ENCODE results near the gene GDPD5. TPM values are rescaled to one million over a fixed set of nuclear protein-coding genes. Genes with fewer than 3 reads are reported as not detected.
A peak's percentile ranks its signal among the peaks of the same experiment; 100 is the strongest.

GDPD5 gene
- total RNA-seq, 1 donor from 2014 or later: 15.8 TPM

DNA sequence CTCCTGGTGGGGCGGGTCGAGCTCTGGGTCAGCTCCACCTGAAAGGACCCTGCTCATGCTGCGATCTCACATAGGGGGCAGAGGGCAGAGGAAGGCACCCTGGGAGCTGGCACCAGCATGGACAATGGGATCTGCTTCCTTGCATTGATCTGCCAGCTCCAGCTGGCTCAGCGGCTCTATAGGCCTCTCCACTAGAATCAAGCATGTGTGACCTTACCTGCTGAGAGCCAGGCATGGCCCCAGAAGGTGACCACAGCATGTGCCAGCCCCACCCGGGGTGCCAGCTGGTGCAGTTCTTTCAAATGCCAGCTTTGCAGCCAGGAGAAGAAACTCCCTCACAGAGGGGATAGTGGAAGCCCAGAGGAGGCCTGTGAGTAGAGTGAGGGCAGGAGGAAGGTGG, 70.8 kb downstream of the GDPD5 start:
- no peaks in the 10 kb centered on the region for H3K9me3 ChIP-seq
- intact Hi-C loops (cut with DNase I): no loop called here
- ATAC-seq (no peak), DNase-seq (no peak)
- H3K4me3 ChIP-seq: no peak overlapping the region
- no peaks in the 10 kb centered on the region for H3K36me3 ChIP-seq
- H3K4me1 ChIP-seq: no peaks in the 10 kb centered on the region
- no peak overlapping the region for H3K27ac ChIP-seq
- TF ChIP-seq, protein P1, sequence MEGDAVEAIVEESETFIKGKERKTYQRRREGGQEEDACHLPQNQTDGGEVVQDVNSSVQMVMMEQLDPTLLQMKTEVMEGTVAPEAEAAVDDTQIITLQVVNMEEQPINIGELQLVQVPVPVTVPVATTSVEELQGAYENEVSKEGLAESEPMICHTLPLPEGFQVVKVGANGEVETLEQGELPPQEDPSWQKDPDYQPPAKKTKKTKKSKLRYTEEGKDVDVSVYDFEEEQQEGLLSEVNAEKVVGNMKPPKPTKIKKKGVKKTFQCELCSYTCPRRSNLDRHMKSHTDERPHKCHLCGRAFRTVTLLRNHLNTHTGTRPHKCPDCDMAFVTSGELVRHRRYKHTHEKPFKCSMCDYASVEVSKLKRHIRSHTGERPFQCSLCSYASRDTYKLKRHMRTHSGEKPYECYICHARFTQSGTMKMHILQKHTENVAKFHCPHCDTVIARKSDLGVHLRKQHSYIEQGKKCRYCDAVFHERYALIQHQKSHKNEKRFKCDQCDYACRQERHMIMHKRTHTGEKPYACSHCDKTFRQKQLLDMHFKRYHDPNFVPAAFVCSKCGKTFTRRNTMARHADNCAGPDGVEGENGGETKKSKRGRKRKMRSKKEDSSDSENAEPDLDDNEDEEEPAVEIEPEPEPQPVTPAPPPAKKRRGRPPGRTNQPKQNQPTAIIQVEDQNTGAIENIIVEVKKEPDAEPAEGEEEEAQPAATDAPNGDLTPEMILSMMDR (IDR thresholded peaks at IDR 0.05): no peak
- H3K27me3 ChIP-seq (ENCODE audit: low read depth): no peaks in the 10 kb centered on the region

DNA sequence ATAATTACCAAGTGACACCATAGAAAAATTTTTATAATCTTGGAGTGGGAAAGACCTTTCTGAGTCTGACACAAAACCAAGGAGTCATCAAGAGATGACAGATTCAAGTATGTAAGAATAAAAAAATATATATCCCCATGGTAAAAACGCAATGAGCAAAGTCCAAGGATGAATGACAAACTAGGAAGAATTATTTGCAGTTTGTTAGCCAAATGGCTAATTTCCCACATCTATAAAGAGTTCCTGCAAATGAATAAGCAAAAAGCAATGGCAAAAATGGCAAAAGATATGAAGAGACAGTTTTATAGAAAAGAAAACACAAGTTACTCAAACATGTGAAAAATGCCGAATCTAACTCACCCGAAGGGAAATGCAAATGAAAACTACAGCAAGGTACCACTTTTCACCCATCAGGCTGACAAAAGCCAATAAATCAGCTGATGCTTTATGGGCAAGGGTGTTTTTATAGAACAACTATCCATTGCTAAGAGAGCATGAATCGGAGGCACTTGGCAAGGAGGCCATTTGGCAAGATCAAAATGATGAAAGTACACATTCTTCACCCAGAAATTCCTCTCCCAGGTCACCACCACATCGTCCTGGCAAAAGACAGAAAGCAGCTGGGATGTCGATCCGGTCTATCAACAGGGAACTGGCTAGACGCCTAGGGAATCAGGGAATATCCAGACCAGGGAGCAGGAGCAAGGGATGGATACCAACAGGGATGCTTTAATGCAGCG, 71.7 kb downstream of the GDPD5 start:
- no peaks in the 10 kb centered on the region for H3K9me3 ChIP-seq
- no peak overlapping the region for H3K27ac ChIP-seq
- TF ChIP-seq, protein P1 (IDR thresholded peaks at IDR 0.05): no peak
- DNase-seq: no peak
- ATAC-seq: no peak
- H3K4me3 ChIP-seq: no peak overlapping the region
- no peaks in the 10 kb centered on the region for H3K36me3 ChIP-seq
- no peaks in the 10 kb centered on the region for H3K27me3 ChIP-seq (ENCODE audit: low read depth)
- H3K4me1 ChIP-seq: no peaks in the 10 kb centered on the region
- intact Hi-C loops (cut with DNase I): no loop called here

DNA sequence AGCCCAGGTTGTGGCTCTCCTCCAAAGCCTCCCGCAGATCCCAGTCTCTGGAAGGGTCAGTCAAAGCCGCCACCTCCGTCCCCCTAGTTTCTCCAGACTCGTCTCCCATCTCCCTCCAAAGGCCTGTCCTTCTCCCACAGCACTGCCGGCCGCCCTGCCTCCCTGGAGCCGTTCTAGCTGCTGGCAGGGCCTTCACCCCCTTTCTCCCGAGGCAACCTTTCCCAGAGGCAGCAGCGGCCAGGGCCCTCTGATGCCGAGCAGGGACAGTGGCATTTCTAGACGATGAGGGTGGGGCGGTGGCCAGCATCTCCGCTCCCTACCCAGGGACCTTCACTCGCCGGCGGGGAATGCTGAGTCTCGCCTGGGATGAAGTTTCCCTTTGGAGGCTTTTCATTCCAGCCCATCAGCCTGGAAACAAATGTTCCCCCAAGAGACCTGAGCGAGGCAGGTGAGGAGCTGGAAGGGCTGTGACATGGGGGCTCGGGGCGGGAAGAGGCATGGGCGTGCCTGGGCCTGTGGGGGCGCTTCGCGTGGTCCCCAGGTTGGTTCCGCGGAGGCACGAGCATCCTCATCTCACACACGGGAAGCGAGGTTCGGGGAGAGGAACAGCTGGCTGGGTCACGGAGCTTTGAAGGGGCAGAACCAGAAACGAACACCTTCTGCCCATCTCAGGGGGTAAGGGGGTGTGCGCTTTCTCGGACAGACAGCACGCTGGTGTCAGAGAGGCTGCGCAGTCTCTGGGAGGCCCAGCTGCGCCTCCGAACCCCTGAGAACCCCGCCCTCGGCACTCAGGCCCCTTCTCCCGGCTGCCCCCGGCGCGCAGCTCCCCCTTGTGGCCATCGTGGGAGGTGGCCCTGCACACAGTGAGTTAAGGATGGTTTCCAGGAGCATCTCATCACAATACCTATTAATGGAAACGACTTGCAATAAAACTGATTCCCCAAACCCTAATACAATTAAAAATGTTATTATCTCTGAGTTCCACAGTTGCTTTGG, 74.6 kb downstream of the GDPD5 start:
- ATAC-seq (peak; percentile 22 to 51), DNase-seq (no peak)
- H3K36me3 ChIP-seq: no peaks in the 10 kb centered on the region
- intact Hi-C loops (cut with DNase I): no loop called here
- TF ChIP-seq, protein P1 (IDR thresholded peaks at IDR 0.05): peak; percentile 66
- H3K9me3 ChIP-seq: no peaks in the 10 kb centered on the region
- no peaks in the 10 kb centered on the region for H3K4me1 ChIP-seq
- H3K27me3 ChIP-seq (ENCODE audit: low read depth): no peaks in the 10 kb centered on the region
- H3K27ac ChIP-seq: no peak overlapping the region
- no peak overlapping the region for H3K4me3 ChIP-seq

DNA sequence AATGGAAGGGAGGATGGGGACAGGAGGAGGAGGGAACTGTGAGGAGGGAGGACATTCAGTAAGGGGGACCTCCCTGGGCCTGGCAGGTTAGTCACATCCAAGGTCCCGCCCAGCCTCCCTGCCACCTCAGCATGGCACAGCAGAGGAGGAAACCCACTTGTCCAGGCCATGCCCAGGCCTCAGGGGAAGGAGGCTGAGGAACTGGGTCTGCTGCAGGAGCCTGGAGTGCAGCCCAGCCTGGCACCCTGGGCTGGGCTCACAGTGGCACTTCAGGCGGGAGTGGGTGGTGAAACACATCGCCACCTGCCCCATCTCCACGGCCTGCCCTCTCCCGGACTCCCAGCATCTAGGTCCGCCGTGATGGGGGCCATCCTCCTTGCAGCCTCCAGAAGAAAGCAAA, 75.5 kb downstream of the GDPD5 start:
- DNase-seq (no peak), ATAC-seq (no peak)
- intact Hi-C loops (cut with DNase I): no loop called here

DNA sequence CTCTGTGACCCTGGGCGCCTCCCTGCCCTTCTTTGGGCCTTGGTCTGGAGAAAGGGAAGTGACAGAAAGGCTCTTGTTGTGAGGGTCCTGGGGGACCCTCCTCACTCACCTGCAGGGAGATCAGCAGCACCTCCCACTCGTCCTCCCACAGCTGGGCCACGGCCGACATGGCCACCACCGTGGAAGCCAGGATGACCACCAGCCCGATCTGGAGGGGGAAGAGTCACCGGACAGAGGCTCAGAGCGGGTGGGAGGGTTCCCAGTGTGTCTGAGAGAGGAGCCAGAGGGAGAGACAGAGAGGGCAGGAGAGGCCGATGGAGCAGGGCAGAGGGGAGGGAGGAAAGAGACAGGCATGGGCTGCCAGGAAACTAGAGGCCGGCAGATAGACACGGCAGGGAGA, 76.0 kb downstream of the GDPD5 start:
- no peaks in the 10 kb centered on the region for H3K27me3 ChIP-seq (ENCODE audit: low read depth)
- ATAC-seq (no peak), DNase-seq (no peak)
- no peaks in the 10 kb centered on the region for H3K36me3 ChIP-seq
- H3K27ac ChIP-seq: no peak overlapping the region
- H3K4me3 ChIP-seq: no peak overlapping the region
- TF ChIP-seq, protein P1 (IDR thresholded peaks at IDR 0.05): no peak
- intact Hi-C loops (cut with DNase I): loop anchor here (5.0 kb wide), 1 partner anchor 83 kb away; no protein-coding TSS in a partner anchor
- H3K9me3 ChIP-seq: no peaks in the 10 kb centered on the region
- H3K4me1 ChIP-seq: no peaks in the 10 kb centered on the region

More for the DNA sequence above, 75.5 kb downstream of the GDPD5 start:
- H3K36me3 ChIP-seq: no peaks in the 10 kb centered on the region
- H3K27me3 ChIP-seq (ENCODE audit: low read depth): no peaks in the 10 kb centered on the region
- no peaks in the 10 kb centered on the region for H3K9me3 ChIP-seq
- no peak overlapping the region for H3K27ac ChIP-seq
- H3K4me1 ChIP-seq: no peaks in the 10 kb centered on the region
- H3K4me3 ChIP-seq: no peak overlapping the region
- TF ChIP-seq, protein P1 (IDR thresholded peaks at IDR 0.05): no peak

Measured in lower lobe of right lung (tissue), 2 donors.